Cardiac fibroblast (primary cell): ENCODE data around the gene JOSD2.

Source experiments
- DNase-seq, 2 donors: peaks; one replicate each; pipeline versions ENCODE4 v3.0.0 to v3.0.0-alpha.2; 2010; ENCODE audit warnings: low read depth in 2 of 2
- H3K4me3 ChIP-seq, 2 donors: replicated peaks in 1 of 2; 1 replicate in 1 of 2; 2 replicates in 1 of 2; pipeline ENCODE4 v1.5.1; 2011; ENCODE audit warnings: low read depth in 2 of 2, low read length in 2 of 2, mild to moderate bottlenecking in 2 of 2, moderate library complexity in 1 of 2
- TF ChIP-seq, protein P1 (sequence below): IDR thresholded peaks from one replicate; pipeline ENCODE4 v1.5.1; 2011; ENCODE audit warnings: low read depth, mild to moderate bottlenecking, low read length, inconsistent platforms

The JOSD2 gene

DNA sequence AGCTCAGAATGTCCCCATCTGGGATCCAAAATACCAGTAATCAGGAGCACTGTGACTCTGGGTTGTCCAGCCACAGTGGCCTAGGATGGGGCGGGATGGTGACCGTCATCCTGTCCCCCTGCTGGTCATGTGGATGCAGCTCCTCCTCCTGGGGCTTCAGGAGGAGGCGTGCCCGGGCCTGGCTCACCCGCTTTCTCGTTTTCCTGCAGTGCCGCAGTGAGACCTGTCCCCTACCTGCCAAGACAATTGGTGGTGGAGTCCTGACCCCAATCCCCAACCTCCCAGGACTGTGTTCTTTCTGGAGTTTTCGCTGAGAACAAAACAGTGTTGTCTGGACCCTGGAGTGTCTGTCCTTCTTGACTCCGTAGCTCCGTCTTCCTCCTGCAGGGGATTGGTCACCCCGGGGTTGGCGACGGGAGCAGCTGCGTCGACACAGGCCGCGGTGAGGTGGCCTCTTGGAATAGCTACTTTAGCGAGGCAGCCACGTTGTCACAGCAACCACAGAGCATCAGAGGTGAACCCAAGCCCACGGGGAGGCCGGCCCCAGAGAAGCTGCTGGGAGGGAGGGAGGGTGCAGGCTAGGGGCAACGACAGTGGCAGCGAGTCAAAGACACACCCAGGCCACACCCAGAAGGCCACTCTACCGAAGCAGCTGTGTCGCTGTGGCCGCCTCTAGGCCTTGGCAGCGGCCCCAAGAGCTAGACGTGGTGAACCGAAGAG is 44.8 kb downstream of the JOSD2 start:
- DNase-seq = no peak
- TF ChIP-seq, protein P1, sequence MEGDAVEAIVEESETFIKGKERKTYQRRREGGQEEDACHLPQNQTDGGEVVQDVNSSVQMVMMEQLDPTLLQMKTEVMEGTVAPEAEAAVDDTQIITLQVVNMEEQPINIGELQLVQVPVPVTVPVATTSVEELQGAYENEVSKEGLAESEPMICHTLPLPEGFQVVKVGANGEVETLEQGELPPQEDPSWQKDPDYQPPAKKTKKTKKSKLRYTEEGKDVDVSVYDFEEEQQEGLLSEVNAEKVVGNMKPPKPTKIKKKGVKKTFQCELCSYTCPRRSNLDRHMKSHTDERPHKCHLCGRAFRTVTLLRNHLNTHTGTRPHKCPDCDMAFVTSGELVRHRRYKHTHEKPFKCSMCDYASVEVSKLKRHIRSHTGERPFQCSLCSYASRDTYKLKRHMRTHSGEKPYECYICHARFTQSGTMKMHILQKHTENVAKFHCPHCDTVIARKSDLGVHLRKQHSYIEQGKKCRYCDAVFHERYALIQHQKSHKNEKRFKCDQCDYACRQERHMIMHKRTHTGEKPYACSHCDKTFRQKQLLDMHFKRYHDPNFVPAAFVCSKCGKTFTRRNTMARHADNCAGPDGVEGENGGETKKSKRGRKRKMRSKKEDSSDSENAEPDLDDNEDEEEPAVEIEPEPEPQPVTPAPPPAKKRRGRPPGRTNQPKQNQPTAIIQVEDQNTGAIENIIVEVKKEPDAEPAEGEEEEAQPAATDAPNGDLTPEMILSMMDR = peak; percentile 24

DNA sequence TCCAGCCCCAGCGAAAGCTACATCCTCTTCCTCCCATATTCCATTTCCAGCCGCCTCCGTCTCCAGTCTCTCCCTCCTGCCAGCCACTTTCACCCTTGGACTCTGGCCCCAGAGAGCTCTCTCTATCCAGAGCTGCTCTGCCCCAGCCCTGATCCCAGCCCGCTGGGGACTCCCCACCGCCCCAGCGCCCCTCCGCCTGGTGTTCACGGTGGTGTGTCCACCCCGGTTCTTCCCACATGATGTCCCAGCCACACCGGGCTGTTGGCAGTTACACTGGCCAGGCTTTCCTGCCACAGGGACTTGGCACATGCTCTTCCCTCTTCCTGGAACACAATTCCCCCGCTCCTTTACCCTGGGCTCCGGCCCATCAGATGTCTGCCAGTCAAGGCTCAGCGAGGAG is 46.0 kb downstream of the JOSD2 start:
- TF ChIP-seq, protein P1 = no peak
- DNase-seq = no peak
- H3K4me3 ChIP-seq = no peak overlapping the region

More for the DNA sequence above, 44.8 kb downstream of the JOSD2 start:
- H3K4me3 ChIP-seq = no peak overlapping the region

DNA sequence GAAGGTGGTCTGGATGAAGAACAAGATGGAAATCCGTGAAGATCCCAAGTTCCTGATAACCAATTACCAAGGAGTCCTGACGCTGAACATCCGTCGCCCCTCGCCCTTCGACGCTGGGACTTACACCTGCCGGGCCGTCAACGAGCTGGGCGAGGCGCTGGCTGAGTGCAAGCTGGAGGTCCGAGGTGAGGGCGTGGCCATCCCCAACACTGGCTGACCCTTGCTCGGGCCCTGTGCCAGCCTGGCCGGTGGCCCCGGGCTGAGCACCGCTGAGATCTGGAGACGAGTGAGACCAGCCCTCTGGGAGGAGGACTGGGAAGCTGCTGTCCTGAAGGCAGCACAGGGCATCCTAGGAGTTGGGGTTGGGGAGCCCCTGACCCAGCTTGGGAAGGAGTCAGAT is 46.6 kb downstream of the JOSD2 start:
- DNase-seq = no peak

DNA sequence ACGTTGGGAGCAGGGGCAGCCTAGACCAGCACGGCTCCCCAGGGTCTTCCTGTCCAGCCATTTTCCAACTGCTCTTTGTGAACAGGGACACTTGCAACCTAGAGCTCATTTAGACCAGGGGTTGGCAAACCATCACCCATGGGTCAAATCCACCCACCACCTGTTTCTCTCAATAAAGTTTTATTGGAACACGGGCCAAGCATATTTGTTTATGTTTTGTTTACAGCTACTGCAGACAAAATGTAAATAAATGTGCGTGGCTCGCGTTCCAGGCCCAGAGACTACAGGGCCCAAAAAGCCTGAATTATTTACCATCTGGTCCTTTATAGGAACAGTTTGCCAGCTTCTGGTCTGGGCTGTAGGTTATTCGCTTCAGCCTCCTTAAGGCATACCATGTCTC is 48.0 kb downstream of the JOSD2 start:
- TF ChIP-seq, protein P1 = no peak

More for the DNA sequence above, 46.6 kb downstream of the JOSD2 start:
- TF ChIP-seq, protein P1 = no peak
- H3K4me3 ChIP-seq = no peak overlapping the region

DNA sequence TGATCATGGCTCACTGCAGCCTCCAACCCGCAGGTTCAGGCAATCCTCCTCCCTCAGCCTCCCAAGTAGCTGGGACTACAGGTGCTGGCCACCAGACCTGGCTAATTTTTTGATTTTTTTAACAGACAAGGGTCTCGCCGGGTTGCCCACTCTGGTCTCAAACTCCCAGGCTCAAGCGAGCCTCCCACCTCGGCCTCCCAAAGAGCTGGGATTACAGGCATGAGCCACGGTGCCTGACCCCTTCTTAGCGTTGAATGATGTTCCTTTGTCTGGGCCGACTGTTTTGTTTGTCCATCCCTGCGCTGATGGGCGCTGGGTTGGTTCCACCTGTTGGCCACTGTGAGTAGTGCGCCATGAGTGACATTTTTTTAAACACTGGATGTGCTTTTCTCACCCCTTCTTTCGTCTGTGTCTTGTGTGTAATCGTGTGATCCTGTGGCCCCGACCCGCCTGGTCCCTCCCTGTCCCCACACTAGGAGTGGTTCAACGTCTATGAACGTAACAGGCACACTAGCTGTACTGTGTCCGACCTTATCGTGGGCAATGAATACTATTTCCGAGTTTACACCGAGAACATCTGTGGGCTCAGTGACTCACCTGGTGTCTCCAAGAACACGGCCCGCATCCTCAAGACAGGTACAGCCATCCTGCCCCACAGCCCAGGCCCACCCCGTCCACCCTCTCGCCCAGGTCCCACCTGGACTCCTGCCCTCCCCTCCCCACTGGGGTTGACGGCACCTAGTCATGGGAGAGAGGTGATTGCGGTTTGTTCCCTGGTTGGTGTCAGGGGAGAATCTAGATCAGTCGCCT is 49.7 kb downstream of the JOSD2 start:
- no peak overlapping the region for H3K4me3 ChIP-seq
- peak; percentile 77 to 78 for DNase-seq
- TF ChIP-seq, protein P1 = peak; percentile 86

More for the DNA sequence above, 48.0 kb downstream of the JOSD2 start:
- DNase-seq = no peak
- no peak overlapping the region for H3K4me3 ChIP-seq

DNA sequence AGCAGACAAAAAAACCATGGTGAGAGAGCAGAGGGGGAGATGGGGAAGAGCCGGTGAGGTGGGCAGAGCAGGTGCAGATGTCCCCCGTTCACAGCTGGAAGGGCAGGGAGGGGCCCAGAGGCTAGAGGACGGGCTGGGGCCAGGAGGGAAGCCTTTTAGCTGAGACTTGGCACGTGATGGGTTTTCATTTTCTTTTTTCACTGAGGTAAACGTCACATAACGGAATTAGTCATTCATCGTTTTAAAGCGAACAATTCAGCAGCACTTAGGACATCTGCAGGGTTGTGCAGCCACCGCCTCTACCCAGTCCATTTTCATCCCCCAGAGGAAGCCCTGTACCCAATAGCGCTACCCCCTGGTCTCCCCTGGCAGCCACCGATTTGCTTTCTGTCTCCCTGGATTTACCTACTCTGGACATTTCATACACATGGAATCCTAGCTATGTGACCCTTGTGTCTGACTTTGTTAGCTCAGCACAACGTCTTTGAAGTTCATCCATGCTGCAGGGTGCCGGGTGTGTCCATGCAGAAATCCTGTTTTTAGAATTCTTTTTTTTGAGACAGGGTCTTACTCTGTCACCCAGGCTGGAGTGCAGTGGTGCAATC is 50.7 kb downstream of the JOSD2 start:
- peak; percentile 34 to 56 for DNase-seq
- TF ChIP-seq, protein P1 = no peak

More for the DNA sequence above, 50.7 kb downstream of the JOSD2 start:
- no peak overlapping the region for H3K4me3 ChIP-seq
